Measurements from ENCODE around the gene C10orf90. TPM values are rescaled to one million over a fixed set of nuclear protein-coding genes. Genes with fewer than 3 reads are reported as not detected.

C10orf90 gene
- total and polyA plus RNA-seq, 2 of the 8 experiments (the other 6 are each of a cell fraction or from before 2014, with no cell fraction given): 0.21 TPM; not detected in 1

DNA sequence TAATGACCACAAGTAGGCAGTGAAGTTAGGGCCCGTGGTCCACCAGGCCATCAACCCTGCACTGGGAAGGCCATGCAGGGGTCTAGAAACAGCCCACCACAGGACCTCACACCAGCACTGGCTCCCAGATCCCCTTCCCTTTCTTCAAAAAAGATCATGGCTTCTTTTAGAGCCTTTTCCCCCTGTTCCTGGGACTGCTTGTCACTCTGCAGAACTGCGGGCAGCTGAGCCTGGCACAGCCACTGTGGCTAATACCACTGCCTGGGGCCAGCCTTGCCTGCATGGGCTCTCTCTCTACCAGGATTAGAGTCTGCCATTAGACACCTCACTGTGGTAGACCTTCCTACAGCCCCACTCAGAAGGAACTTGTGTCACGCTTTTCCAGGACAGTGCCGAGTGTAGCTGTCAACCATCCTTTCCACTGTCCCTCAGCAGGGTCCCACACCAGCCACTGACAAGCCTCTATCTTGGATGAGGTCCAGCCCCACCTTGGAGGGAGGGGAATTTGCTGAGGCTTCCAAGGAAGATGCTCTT lies 19.0 kb upstream of the C10orf90 start (continued):
- TF ChIP-seq TEAD4 (IDR thresholded peaks at IDR 0.05; ENCODE audit: low read depth, low read length) (no peak), CREB1 (IDR thresholded peaks at IDR 0.05) (no peak), RNF2 (IDR thresholded peaks at IDR 0.05; ENCODE audit: borderline replicate concordance, low read depth, low read length, missing control alignments, poor library complexity, severe bottlenecking) (no peak), SP4 (IDR thresholded peaks at IDR 0.05; ENCODE audit: low read length) (no peak), NANOG (IDR thresholded peaks at IDR 0.05; ENCODE audit: insufficient read depth, low read depth, low read length, poor library complexity, severe bottlenecking) (no peak)
- TF ChIP-seq, protein P1, sequence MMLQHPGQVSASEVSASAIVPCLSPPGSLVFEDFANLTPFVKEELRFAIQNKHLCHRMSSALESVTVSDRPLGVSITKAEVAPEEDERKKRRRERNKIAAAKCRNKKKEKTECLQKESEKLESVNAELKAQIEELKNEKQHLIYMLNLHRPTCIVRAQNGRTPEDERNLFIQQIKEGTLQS (IDR thresholded peaks at IDR 0.05; ENCODE audit: insufficient read depth, low read depth, low read length): no peak

Measured in H1 (cell line).